Hypothalamus (tissue), 51 donors: ENCODE data around the gene SHANK1.
"Not testable (repeated sequence)": the region's sequence is repeated elsewhere in the genome, so short reads cannot be mapped to it uniquely, and the experiment has no call there.

Experiments used
- DNase-seq, 51 donors: peaks; one replicate each; lab custom pipeline; 2025; lab: John Stamatoyannopoulos, UW

Gene SHANK1

GRCh38 chr19:50612504-50613404 is 106.8 kb downstream of the SHANK1 start:
- DNase-seq: not testable (repeated sequence)
